ENCODE results near the gene MYO18A. TPM values are rescaled to one million over a fixed set of nuclear protein-coding genes. Genes with fewer than 3 reads are reported as not detected.

The MYO18A gene
- total RNA-seq, 1 experiment from 2014 or later, result 89.9 TPM

DNA sequence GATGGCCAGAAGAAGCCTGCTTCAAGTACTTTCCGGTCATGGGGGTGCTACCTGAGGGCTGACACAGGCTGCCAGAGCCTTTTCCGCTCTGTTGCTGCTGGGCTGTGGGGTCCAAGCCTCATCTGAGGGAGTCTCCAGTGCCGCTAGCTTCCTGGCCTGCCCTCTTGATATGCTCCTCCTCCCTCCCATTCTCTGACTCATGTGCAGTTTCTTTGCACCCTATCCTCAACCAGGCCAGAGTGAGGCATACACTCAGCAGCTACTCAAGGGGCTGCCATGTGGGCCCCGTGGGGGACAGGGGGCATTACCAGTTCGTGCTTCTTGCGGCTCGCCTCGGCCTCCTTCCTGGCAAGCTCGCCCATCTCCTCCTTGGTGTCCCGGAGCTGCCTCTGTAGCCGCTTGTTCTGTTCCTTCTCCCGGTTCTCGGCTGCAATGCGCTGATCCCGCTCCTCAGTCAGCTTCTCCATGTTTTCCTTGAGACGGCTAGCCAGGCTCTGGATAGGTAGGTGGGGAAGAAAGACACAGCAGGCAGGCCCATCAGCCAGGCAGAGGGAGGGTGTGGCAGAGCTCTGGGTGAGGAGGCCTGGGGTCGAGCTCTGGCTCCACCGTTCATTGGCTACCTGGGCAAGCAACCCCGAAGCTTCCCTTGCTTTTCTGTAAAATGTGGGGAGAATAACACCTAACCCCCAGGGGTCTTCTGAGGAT lies 93.4 kb downstream of the MYO18A start:
- intact Hi-C loops (cut with micrococcal nuclease; ENCODE audit: unreplicated experiment), result no loop called here
- peaks cover 48% of the 10 kb centered on the region for H3K36me3 Mint-ChIP-seq (ENCODE audit: insufficient read depth, unreplicated experiment)

DNA sequence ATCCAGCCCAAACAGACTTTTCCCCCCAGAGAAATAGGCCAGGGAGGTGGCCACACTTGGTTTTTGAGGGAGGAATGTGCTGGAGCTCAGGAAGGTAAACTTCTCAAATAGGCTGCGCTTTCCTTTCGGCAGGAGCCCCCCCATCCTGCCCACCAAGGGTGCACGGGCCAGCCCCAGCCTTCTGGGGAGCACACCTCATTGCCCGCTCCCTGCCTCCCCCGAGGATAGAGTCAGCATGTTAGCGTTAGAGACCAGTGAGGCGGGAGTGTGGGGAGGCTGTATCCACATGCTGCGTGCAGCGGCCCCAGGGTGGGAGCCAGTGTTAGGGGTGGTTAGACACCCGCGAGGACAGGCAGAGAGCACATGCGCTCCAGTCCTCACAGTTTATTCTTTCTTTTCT lies 95.0 kb downstream of the MYO18A start:
- Mint-ChIP-seq H3K36me3 (ENCODE audit: insufficient read depth, unreplicated experiment) (peaks cover 43% of the 10 kb centered on the region), H3K4me3 (ENCODE audit: low read depth, unreplicated experiment) (no peak overlapping the region), H3K27ac (ENCODE audit: unreplicated experiment) (no peak overlapping the region), H3K27me3 (ENCODE audit: unreplicated experiment) (no peaks in the 10 kb centered on the region), H3K4me1 (ENCODE audit: low read depth, unreplicated experiment) (no peaks in the 10 kb centered on the region), H3K9me3 (ENCODE audit: low read depth, unreplicated experiment) (no peaks in the 10 kb centered on the region)
- no peak for DNase-seq
- no peak for TF ChIP-seq CTCF (IDR thresholded peaks at IDR 0.05; ENCODE audit: unreplicated experiment)
- intact Hi-C loops (cut with micrococcal nuclease; ENCODE audit: unreplicated experiment), result no loop called here
- BruUV-seq (replicated peaks), result no TSS peak
- CTCF ChIA-PET, result no interaction called here

More for the DNA sequence above, 93.4 kb downstream of the MYO18A start:
- H3K4me1 Mint-ChIP-seq (ENCODE audit: low read depth, unreplicated experiment), result no peaks in the 10 kb centered on the region
- H3K27me3 Mint-ChIP-seq (ENCODE audit: unreplicated experiment), result no peaks in the 10 kb centered on the region
- TF ChIP-seq CTCF (IDR thresholded peaks at IDR 0.05; ENCODE audit: unreplicated experiment), result no peak
- no peak overlapping the region for H3K27ac Mint-ChIP-seq (ENCODE audit: unreplicated experiment)
- DNase-seq, result no peak
- BruUV-seq (replicated peaks), result no TSS peak
- H3K9me3 Mint-ChIP-seq (ENCODE audit: low read depth, unreplicated experiment), result no peaks in the 10 kb centered on the region
- H3K4me3 Mint-ChIP-seq (ENCODE audit: low read depth, unreplicated experiment), result no peak overlapping the region
- CTCF ChIA-PET, result no interaction called here

- Mint-ChIP-seq H3K9me3 (ENCODE audit: low read depth, unreplicated experiment) (no peaks in the 10 kb centered on the region), H3K36me3 (ENCODE audit: insufficient read depth, unreplicated experiment) (peaks cover 39% of the 10 kb centered on the region), H3K27ac (ENCODE audit: unreplicated experiment) (no peak overlapping the region), H3K27me3 (ENCODE audit: unreplicated experiment) (no peaks in the 10 kb centered on the region), H3K4me3 (ENCODE audit: low read depth, unreplicated experiment) (no peak overlapping the region), H3K4me1 (ENCODE audit: low read depth, unreplicated experiment) (no peaks in the 10 kb centered on the region)
- BruUV-seq (replicated peaks), result no TSS peak
- intact Hi-C loops (cut with micrococcal nuclease; ENCODE audit: unreplicated experiment), result no loop called here
- CTCF ChIA-PET, result no interaction called here
- no peak for TF ChIP-seq CTCF (IDR thresholded peaks at IDR 0.05; ENCODE audit: unreplicated experiment)
- no peak for DNase-seq
Measured at GRCh38 chr17:29084541-29085146, 95.6 kb downstream of the MYO18A start.

DNA sequence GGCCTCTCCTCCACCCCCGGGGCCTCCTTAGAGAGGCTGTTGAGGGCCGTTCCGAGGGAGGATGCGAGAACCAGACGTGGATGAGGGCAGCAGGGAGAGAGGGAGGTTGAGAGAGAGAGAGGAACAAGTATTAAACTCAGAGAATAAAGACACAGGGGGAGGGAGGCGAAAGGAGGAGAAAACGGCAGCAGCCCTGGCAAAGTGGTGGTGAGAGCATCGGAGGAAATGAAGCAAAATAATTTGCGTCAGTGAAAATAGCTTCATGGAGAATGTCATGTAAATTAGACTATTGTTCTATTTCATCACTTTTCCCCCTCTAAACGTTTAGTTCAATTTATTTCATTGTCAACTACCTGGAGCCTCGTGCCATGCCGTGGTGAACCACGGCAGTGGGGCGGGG lies 99.2 kb downstream of the MYO18A start:
- H3K36me3 Mint-ChIP-seq (ENCODE audit: insufficient read depth, unreplicated experiment), result peaks cover 28% of the 10 kb centered on the region
- no TSS peak for BruUV-seq (replicated peaks)
- intact Hi-C loops (cut with micrococcal nuclease; ENCODE audit: unreplicated experiment), result no loop called here
- H3K4me3 Mint-ChIP-seq (ENCODE audit: low read depth, unreplicated experiment), result no peak overlapping the region
- DNase-seq, result no peak
- no peak overlapping the region for H3K27ac Mint-ChIP-seq (ENCODE audit: unreplicated experiment)
- H3K9me3 Mint-ChIP-seq (ENCODE audit: low read depth, unreplicated experiment), result no peaks in the 10 kb centered on the region
- no peaks in the 10 kb centered on the region for H3K4me1 Mint-ChIP-seq (ENCODE audit: low read depth, unreplicated experiment)
- no peaks in the 10 kb centered on the region for H3K27me3 Mint-ChIP-seq (ENCODE audit: unreplicated experiment)
- CTCF ChIA-PET, result no interaction called here
- no peak for TF ChIP-seq CTCF (IDR thresholded peaks at IDR 0.05; ENCODE audit: unreplicated experiment)

Data from Calu3 (cell line).